B cell (primary cell): ENCODE results near the gene LIPI.

ENCODE experiments used
- CTCF ChIP-seq: fragments of 200-600 bp; IDR thresholded peaks from one replicate; pipeline ENCODE4 v1.8.0; 2022; ENCODE audit warnings: antibody characterized with exemption, mild to moderate bottlenecking
- EZH2 ChIP-seq: IDR thresholded peaks from 2 replicates; pipeline ENCODE4 v1.6.1; 2012; ENCODE audit warnings: borderline replicate concordance, low read depth, mild to moderate bottlenecking, moderate library complexity, low read length; ENCODE audit not compliant: insufficient read depth, poor library complexity, severe bottlenecking

GRCh38 chr21:14080764-14081096, 130.0 kb downstream of the LIPI start:
- TF ChIP-seq CTCF (no peak), EZH2 (no peak)
